K562 (cell line): ENCODE measurements around the gene TMEM101. TPM values are rescaled to one million over a fixed set of nuclear protein-coding genes. Genes with fewer than 3 reads are reported as not detected.
A peak's percentile ranks its signal among the peaks of the same experiment; 100 is the strongest.

ENCODE experiments used
- EZH2 ChIP-seq: IDR thresholded peaks from 2 replicates; pipeline ENCODE4 v1.6.1; 2012; ENCODE audit warnings: low read depth, mild to moderate bottlenecking, inconsistent platforms, low read length, borderline replicate concordance
- FOXA3 ChIP-seq, 2 experiments: fragments of 450-650 bp in 1 of 2; sonication (generic) in 1 of 2; formaldehyde crosslinking; IDR thresholded peaks in 1 of 2; conservative IDR thresholded peaks in 1 of 2; 2 replicates each; pipeline versions ENCODE4 v1.4.0 to v1.8.0; 2020 to 2022; ENCODE audit warnings: mild to moderate bottlenecking in 2 of 2, missing genetic modification reagents in 1 of 2
- FUS ChIP-seq: fragments of 200-400 bp; formaldehyde crosslinking; optimal IDR thresholded peaks from 2 replicates; pipeline ENCODE3; 2017; ENCODE audit warnings: low read depth, low read length
- GATAD2A ChIP-seq: fragments of 450-650 bp; IDR thresholded peaks from 2 replicates; pipeline ENCODE4 v1.6.1; 2017
- IRF2 ChIP-seq: sonication (generic); formaldehyde crosslinking; IDR thresholded peaks from 2 replicates; pipeline ENCODE4 v1.8.1; 2022; ENCODE audit warnings: mild to moderate bottlenecking, missing genetic modification reagents
- L3MBTL2 ChIP-seq: fragments of 450-650 bp; IDR thresholded peaks from 2 replicates; pipeline ENCODE4 v1.6.1; 2016; ENCODE audit warnings: mild to moderate bottlenecking, moderate library complexity
- MIER1 ChIP-seq: fragments of 450-650 bp; IDR thresholded peaks from 2 replicates; pipeline ENCODE4 v1.6.1; 2016; ENCODE audit warnings: antibody characterized with exemption, mild to moderate bottlenecking, low read depth
- MYBL2 ChIP-seq, 2 experiments: fragments of 450-650 bp in 1 of 2; sonication (generic) in 1 of 2; formaldehyde crosslinking in 1 of 2; IDR thresholded peaks; 2 replicates each; pipeline versions ENCODE4 v1.6.1 to v1.8.1; 2017 to 2022; ENCODE audit warnings: borderline replicate concordance in 1 of 2, inconsistent platforms in 1 of 2, low read depth in 1 of 2, mild to moderate bottlenecking in 1 of 2, missing genetic modification reagents in 1 of 2, moderate library complexity in 1 of 2
- NR1H2 ChIP-seq: sonication (generic); formaldehyde crosslinking; IDR thresholded peaks from 2 replicates; pipeline ENCODE4 v1.4.0; 2020; ENCODE audit warnings: mild to moderate bottlenecking, missing genetic modification reagents
- NR2F6 ChIP-seq: fragments of 450-650 bp; formaldehyde crosslinking; IDR thresholded peaks from 2 replicates; pipeline ENCODE4 v1.4.0; 2020; ENCODE audit warnings: mild to moderate bottlenecking
- RFX1 ChIP-seq: fragments of 450-650 bp; IDR thresholded peaks from 2 replicates; pipeline ENCODE4 v1.6.1; 2016; ENCODE audit warnings: mild to moderate bottlenecking, moderate library complexity
- TAF15 ChIP-seq: fragments of 200-400 bp; formaldehyde crosslinking; IDR thresholded peaks from 2 replicates; pipeline ENCODE4 v1.6.1; 2017; ENCODE audit warnings: mild to moderate bottlenecking, low read depth, low read length, moderate library complexity
- ZBTB1 ChIP-seq: sonication (generic); formaldehyde crosslinking; IDR thresholded peaks from 2 replicates; pipeline ENCODE4 v1.8.1; 2023; ENCODE audit warnings: missing genetic modification reagents, low read depth, mild to moderate bottlenecking, borderline replicate concordance
- ZNF24 ChIP-seq: fragments of 450-650 bp; IDR thresholded peaks from 2 replicates; pipeline ENCODE4 v1.6.1; 2016
- polyA plus RNA-seq, 8 experiments: library from polyadenylated mRNA; depleted of rRNA in 4 of 8; stranded (reverse) in 5 of 8; unstranded in 3 of 8; fragments of >200 nt; fragmentation: Nextera tagmentation in 2 of 8; fragmentation: Illumina TruSeq in 1 of 8; extraction: Ambion mirVana in 2 of 8; extraction: Trizol in 1 of 8; gene quantifications; 2 replicates each; pipeline versions ENCODE4 v1.2.1 to v1.2.3, GENCODE V29; 2011 to 2014; ENCODE audit warnings: inconsistent platforms in 1 of 8, missing spikeins in 1 of 8
- total RNA-seq, 7 experiments: library from RNA; depleted of rRNA in 6 of 7; stranded (reverse); fragments of >200 nt in 6 of 7; fragmentation: Illumina TruSeq in 2 of 7; extraction: Trizol in 2 of 7; gene quantifications; 2 replicates each; pipeline versions ENCODE4 v1.2.1 to v1.2.3, GENCODE V29; 2011 to 2021; ENCODE audit warnings: low replicate concordance in 1 of 7
- TF ChIP-seq, protein P1 (sequence below): fragments of 450-650 bp; IDR thresholded peaks from 2 replicates; pipeline ENCODE4 v1.6.1; 2016; ENCODE audit warnings: mild to moderate bottlenecking, moderate library complexity

Gene TMEM101
- total and polyA plus RNA-seq, 9 of the 15 experiments (the other 6 are each of a cell fraction or from before 2014, with no cell fraction given), result 21.2 to 110 (median 37.8) TPM

DNA sequence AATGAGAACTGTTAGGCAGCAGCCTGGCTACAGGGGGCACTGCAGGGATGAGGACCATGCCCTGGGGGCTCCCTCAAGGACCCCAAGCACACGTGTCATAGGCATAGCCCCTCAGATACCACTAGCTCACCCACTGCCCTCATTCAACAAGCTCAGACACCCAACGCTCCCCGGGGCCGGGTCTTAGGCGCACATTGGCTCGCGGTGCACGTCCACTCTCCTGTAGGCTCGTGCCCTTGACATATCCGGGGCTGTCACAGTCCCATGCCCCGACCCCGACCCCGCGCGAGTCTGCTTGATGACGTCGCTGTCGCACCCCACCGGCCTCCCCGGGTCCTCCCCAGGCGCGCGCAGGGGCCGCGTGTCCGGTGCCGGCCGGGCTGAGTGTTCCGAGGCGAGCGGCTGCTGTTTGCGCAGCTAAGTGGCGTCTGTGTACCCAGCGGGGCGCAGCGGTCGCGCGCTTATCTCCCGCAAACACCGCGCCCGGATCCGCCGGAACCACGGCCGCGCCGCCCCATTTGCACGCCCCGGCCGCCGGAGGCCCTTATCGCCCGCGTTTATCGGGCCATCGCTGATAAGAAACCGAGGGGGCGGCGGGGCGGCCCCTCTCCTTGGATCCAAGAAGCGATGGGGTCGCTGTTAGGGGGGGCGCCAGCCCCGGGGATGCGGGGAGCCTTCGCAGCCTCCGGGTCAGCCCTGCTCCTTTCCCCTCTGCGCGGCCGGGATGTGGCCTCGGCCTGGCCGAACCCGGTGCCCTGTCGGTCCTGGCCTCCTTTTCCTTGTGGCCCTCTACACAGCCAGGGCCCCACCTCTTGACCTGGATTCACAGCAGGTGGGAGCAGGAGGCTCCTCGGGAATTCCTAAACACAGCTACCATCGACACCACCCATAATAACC lies 31.0 kb downstream of the TMEM101 start (continued):
- TF ChIP-seq, protein P1, sequence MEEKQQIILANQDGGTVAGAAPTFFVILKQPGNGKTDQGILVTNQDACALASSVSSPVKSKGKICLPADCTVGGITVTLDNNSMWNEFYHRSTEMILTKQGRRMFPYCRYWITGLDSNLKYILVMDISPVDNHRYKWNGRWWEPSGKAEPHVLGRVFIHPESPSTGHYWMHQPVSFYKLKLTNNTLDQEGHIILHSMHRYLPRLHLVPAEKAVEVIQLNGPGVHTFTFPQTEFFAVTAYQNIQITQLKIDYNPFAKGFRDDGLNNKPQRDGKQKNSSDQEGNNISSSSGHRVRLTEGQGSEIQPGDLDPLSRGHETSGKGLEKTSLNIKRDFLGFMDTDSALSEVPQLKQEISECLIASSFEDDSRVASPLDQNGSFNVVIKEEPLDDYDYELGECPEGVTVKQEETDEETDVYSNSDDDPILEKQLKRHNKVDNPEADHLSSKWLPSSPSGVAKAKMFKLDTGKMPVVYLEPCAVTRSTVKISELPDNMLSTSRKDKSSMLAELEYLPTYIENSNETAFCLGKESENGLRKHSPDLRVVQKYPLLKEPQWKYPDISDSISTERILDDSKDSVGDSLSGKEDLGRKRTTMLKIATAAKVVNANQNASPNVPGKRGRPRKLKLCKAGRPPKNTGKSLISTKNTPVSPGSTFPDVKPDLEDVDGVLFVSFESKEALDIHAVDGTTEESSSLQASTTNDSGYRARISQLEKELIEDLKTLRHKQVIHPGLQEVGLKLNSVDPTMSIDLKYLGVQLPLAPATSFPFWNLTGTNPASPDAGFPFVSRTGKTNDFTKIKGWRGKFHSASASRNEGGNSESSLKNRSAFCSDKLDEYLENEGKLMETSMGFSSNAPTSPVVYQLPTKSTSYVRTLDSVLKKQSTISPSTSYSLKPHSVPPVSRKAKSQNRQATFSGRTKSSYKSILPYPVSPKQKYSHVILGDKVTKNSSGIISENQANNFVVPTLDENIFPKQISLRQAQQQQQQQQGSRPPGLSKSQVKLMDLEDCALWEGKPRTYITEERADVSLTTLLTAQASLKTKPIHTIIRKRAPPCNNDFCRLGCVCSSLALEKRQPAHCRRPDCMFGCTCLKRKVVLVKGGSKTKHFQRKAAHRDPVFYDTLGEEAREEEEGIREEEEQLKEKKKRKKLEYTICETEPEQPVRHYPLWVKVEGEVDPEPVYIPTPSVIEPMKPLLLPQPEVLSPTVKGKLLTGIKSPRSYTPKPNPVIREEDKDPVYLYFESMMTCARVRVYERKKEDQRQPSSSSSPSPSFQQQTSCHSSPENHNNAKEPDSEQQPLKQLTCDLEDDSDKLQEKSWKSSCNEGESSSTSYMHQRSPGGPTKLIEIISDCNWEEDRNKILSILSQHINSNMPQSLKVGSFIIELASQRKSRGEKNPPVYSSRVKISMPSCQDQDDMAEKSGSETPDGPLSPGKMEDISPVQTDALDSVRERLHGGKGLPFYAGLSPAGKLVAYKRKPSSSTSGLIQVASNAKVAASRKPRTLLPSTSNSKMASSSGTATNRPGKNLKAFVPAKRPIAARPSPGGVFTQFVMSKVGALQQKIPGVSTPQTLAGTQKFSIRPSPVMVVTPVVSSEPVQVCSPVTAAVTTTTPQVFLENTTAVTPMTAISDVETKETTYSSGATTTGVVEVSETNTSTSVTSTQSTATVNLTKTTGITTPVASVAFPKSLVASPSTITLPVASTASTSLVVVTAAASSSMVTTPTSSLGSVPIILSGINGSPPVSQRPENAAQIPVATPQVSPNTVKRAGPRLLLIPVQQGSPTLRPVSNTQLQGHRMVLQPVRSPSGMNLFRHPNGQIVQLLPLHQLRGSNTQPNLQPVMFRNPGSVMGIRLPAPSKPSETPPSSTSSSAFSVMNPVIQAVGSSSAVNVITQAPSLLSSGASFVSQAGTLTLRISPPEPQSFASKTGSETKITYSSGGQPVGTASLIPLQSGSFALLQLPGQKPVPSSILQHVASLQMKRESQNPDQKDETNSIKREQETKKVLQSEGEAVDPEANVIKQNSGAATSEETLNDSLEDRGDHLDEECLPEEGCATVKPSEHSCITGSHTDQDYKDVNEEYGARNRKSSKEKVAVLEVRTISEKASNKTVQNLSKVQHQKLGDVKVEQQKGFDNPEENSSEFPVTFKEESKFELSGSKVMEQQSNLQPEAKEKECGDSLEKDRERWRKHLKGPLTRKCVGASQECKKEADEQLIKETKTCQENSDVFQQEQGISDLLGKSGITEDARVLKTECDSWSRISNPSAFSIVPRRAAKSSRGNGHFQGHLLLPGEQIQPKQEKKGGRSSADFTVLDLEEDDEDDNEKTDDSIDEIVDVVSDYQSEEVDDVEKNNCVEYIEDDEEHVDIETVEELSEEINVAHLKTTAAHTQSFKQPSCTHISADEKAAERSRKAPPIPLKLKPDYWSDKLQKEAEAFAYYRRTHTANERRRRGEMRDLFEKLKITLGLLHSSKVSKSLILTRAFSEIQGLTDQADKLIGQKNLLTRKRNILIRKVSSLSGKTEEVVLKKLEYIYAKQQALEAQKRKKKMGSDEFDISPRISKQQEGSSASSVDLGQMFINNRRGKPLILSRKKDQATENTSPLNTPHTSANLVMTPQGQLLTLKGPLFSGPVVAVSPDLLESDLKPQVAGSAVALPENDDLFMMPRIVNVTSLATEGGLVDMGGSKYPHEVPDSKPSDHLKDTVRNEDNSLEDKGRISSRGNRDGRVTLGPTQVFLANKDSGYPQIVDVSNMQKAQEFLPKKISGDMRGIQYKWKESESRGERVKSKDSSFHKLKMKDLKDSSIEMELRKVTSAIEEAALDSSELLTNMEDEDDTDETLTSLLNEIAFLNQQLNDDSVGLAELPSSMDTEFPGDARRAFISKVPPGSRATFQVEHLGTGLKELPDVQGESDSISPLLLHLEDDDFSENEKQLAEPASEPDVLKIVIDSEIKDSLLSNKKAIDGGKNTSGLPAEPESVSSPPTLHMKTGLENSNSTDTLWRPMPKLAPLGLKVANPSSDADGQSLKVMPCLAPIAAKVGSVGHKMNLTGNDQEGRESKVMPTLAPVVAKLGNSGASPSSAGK, result peak; percentile 78
- TF ChIP-seq RFX1 (no peak), NR1H2 (CRISPR knock-in tag) (peak; percentile 89; the same call in 1 of the 2 replicates), MYBL2 (IDR thresholded peaks at IDR 0.05; ENCODE audit: low read depth) (no peak), MYBL2 (CRISPR knock-in tag; IDR thresholded peaks at IDR 0.05; ENCODE audit: borderline replicate concordance) (no peak), GATAD2A (0 out of 2 replicates have a peak, but pooled peaks have one; percentile 46), ZNF24 (no peak), ZBTB1 (peak; percentile 96), TAF15 (no peak), NR2F6 (CRISPR knock-in tag) (no peak), L3MBTL2 (peak; percentile 83), MIER1 (no peak), EZH2 (no peak), FUS (no peak), IRF2 (CRISPR knock-in tag) (no peak), FOXA3 (CRISPR knock-in tag; conservative IDR thresholded peaks at IDR 0.05 in 1 of 2, IDR thresholded peaks at IDR 0.05 in 1 of 2) (peak in 1 of 2 experiments; percentile 37; a peak in 2 of 4 replicates)
